ENCODE measurements around the gene HOXA5.

HOXA5 gene

DNA sequence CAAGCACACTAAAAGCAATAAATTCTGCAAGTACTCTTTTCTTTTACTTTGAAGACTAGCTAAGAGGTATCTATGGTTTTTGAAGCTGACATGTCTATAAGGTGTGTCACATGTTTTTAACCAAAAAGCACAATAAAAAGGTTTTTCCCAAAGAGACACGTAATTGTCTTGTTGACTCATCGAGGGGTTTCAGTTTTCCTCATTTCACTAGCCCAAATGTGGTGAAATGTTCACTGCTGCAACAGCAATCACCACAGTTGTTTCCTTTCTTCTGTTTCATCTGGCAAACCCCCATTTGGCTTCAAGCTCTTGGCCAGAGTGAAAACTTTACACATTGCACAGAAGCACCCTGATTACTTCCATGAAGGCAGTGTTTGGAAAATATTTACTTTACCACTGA lies 9.1 kb downstream of the HOXA5 start:
- peak; percentile 84 for DNase-seq (ENCODE audit: low read depth)

DNA sequence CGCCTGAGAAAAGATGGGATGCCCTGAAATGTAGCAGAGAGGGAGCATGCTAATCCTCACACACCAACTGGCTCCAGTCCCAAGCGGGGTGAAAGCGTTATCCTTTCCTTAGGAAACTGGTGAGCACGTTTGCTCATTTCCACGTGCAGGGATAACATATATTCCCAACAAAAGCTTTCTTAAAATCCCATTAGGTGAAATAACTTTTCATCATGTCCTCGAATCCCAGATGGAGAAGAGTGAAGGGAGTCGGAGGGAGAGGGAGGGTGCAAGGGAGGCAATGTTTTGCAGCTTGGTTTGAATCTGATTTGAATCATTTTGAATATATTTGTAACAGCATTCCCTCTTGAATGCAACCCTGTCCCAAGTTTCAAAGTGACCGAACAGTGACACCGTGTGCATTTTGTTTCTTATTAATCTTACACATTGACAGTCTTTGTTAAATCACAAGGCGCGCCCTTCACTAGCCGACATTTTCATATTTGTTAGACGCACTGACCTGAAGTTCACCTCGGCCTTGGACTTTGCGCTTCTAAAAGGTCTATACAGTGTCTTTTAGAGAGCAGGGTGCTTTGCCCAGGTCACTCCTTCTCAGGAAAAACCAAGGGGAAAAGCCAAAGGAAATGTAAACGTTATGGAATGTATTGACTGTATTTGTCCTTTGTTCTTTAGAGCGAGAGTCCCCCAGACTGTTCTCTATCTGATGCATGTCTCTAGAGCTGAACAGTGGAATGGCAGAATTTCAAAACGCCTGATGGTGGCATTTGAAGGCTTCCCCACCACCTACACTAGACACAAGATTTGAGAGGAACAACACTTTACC lies 9.9 kb downstream of the HOXA5 start:
- no peak for DNase-seq (ENCODE audit: low read depth)

DNA sequence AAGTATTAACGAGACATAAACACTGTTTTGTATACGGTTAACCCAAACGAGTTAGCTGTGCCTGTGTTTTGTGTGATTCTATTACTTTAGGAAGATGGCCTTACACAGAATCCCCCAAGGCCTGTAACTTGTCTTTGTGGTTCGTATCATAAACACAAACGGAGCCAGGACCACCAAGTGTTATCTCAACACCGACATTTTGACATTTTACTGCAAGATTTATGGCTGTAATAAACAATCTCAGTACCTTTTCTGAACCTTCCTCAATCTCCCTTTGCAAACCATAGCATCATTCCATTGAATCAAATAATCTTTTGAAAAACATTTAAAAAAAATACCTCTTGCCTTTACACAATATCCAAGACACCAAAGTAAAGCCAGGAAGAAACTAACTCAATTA lies 10.5 kb downstream of the HOXA5 start:
- DNase-seq (ENCODE audit: low read depth) = no peak

DNA sequence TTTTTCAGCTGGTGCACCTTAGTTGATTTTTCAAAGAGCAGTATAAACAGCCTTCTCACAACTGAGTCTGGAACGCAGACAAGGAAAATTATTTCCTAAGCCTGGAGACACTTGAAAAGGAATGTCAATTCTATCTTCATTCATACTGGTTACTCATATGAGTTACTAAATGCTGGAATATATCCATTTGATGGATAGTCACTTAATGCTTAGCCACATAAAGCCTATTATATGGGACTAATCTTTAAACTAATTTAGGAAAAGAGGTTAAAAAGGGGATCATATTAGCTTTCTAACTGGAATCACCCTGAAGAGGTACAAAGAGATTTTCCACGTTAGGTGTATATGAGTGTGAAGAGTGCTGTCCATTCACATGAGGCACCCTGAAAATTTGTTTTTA lies 11.3 kb downstream of the HOXA5 start:
- no peak for DNase-seq (ENCODE audit: low read depth)

DNA sequence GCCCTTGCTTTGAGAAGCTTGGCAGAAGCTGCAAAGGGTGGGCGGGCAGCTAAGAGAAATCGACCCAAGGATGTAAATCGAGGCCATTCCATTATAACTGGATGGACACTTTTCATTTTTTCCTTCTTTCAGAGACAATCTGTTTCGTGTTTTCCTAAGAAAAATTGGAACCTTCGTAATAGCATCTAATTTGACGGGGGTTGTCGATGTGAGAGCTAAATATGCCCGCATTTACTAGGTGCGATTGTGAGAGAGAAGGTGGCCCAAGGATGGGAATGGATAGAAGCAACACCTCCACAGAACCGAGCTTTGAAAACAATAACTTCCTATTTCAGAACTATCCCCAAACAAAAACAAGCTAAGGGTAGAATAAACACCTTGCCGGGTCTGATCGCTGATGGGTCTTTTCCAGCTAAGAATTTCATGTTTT lies 12.1 kb downstream of the HOXA5 start:
- no peak for DNase-seq (ENCODE audit: low read depth)

DNA sequence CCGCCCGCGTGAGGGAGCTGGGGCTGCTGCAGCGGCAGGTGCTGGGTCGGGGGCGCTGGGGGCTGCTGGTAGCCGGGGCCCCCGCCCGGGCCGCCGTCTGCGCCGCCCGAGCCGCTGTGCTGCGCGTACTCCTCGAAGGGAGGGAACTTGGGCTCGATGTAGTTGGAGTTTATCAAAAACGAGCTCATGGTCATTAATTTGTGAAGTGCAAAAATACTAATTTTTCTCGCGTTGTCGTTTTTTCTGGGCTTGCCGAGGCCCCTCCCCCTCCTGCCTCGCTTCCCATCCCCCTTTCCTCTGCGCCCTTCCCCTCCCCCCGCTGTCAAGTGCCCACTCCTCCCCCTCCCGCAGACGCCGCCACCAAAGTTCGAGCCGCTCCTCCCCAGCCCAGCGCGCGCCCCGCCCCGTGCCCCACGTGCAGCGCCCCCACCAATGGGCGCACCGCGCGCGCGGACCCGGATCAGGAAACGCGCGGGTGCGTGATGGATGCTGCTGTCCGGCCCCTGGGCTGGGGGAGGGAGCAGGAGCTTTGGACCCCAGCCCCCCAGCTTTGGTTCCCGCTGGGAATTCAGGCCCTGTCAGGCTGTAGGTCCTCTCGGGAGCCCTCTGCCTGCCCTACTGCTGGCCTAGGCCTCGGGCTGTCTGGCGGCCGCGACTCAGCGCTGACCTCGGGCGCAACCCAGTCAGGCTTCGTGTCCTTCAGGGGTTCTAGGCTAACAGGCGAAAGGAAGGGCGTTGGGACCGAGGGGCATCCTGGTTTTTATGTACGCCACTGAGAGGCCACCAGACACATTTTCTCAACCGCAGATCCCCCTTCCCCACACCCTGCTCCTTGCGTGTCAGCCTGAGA lies 12.7 kb downstream of the HOXA5 start, which contains the start of gene HOXA4:
Gene HOXA4 (minus strand): TSS at position 218 of the 850 bp plus-strand sequence. CDS start 24 bp downstream, at position 194.
- peak; percentile 90 for DNase-seq (ENCODE audit: low read depth)

DNA sequence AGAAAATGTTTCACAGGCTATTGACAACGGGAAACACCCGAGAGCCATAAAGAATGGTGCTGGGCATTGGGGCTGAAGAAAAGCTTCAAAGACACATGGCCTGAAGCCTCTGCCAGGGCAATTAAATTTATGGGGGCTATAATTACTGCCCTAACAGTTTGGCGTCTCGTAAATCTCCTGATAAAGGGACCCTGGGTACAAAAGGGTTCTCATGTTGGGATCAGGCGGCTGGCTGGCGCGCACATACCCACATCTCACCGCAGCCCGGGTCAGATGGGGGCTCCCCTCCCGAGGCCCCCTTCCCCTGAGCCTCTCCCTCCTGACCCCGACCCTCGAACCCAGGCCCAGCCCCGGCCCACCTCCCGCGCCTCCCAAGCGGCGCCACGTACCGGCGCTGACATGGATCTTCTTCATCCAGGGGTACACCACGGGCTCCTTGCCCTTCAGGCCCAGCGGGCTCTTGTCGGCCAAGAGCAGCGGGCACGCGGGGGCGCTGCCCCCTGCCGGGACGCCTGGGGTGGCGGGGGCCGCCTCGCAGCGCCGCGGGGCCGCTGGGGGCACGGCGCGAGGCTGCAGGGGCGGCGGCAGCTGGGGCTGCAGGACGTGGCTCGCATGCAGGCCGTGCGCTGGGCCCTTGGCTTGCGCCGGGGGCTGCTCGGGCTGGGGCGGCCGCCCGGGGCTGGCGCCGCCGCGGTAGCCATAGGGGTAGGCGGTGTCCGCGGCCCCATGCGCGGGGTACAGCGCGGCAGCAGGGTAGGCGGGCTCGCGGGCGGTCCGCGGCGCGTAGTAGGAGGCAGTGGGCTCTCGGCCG lies 13.5 kb downstream of the HOXA5 start:
- DNase-seq (ENCODE audit: low read depth) = peak; percentile 49

DNA sequence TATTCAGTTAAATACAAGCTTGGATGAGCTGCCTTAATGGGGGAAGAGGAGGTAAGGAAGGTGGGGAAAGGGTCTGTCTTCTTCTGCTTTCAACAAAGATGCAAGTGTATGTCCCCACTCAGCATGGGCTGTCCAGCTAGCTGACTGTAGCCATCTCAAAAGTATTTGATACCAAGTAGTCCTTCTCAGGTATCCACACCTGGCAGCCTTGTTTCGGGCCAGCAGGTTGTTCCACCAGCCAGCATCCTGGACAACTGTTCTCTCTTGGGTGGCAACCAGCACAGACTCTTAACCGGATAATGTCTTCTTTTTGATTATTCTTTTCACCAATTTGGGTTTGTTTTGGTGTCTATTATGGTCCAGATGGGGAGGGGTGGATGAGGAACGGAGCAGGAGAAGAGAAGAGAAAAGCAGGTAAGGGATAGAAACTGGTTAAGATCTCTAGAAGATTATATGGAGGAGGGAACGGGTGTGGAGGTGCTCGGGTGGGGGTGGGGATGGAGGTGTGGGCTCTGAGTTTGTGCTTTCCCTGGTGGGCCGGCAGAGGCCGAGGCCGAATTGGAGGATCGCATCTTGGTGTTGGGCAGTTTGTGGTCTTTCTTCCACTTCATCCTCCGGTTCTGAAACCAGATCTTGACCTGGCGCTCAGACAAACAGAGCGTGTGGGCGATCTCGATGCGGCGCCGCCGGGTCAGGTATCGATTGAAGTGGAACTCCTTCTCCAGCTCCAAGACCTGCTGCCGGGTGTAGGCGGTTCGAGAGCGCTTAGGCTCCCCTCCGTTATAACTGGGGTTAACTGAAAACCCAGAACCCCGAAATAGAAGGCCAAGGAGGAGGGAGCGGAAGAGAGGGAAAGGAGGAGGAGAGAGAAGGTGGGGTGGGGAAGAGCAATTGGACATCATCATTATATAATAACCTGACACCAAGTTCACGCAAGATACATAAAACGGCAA lies 14.4 kb downstream of the HOXA5 start:
- DNase-seq (ENCODE audit: low read depth) = no peak

DNA sequence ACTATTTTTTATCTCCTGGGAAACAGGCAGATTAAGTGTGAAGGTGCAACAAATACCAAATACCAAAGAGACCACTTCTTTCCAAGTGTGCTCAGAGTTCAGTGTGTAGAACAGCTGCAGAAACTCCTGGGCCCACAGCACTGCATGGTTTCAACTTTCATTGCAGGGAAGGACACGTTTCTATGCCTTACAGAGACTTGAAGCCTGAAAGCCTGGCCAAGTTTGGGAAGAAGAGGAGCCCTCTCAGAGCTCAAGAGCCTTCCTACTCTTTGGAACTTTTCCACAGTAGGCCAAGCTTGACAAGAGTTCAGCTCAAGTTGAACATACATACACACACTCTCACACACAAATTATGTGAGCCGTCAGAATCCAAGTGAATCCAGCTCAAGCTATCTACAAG lies 15.4 kb downstream of the HOXA5 start:
- DNase-seq (ENCODE audit: low read depth) = no peak

DNA sequence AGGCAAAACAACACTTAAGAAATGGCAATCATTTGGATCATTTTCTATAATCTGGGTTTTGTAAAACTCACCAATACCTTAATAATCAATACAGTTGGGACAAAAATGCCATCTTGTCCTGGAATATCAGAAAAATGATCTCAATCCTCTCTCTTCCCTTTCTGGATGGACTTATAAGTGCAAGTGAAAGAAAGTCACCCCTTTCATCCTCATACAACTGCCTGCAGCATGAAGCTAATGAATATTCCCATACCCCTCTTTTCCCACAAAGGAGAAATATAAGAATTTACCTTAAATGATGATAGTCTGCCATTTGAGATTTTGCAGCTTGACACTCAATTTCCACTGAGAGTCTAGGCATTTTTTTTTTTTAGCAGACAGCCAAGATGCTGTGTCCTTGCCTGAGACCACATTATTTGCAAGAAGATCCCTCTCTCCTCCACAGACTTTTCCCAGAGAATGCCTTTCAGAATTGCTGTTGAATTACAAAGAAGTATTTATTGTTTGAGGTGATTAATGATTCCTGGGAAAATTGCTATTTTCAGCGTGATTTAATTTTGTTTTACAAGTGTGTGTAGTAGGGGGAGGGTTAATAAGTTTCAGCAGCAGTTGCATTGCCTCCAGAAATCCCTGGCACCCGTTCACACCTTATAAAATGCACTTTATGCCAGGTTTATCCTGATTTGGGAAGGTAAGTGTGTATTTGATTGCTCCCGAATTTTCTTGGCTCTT lies 16.7 kb downstream of the HOXA5 start:
- no peak for DNase-seq (ENCODE audit: low read depth)

DNA sequence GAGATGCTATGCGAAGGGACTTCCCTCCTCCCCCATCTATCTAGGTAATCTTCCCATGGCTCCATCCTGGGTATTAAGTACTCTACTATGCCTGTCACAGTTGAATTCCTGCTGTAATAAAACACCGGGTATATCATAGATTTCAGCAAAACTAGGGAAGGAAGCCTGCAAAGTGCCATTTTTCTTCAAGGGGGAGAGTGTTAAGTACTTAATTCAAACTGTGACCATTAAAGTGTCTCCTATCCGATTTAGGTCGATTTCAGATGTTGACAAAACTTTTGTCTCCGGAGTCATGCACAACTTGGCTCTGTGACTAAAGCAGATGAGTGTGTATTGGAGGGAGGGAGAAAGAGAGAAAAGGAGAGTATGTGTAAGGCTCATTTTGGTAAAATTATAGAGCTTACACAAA lies 17.5 kb downstream of the HOXA5 start:
- DNase-seq (ENCODE audit: low read depth) = no peak

DNA sequence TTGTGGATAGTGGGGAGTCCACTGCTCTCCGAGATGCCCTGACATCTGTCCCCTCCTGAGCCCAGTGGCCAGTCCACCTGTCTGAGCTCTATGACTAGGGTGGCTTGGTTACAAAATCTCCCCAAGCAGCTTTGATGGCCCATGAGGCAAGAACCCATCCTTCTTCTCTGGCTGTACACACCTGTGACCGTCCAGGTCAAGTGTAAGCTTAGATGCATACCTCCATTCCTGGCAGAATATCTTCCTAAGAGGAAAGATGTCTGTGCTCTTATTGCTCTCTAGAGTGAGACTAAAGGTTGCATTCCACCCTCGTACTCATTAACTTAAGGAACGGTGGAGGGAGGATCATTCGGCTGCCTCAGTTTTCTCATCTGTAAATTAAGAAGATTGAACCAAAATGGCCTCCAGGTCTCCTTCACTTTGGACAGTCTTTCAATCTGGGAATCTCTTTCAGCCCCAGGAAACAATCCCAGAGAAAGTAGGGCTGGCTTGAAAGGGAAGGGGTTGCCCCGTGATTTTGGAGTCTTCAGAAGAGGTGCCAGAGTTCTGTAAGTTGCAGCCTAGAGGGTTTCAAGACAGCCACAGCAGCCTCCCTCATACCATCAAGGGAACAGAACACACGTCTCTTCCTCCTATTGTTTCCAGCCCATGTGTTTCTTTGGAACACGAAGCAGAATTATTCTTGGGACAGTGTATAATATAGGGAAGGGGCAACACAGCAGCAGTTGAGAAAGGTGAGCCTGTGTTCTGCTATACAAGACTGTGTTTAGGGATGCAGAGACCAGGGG lies 18.4 kb downstream of the HOXA5 start:
- no peak for DNase-seq (ENCODE audit: low read depth)

DNA sequence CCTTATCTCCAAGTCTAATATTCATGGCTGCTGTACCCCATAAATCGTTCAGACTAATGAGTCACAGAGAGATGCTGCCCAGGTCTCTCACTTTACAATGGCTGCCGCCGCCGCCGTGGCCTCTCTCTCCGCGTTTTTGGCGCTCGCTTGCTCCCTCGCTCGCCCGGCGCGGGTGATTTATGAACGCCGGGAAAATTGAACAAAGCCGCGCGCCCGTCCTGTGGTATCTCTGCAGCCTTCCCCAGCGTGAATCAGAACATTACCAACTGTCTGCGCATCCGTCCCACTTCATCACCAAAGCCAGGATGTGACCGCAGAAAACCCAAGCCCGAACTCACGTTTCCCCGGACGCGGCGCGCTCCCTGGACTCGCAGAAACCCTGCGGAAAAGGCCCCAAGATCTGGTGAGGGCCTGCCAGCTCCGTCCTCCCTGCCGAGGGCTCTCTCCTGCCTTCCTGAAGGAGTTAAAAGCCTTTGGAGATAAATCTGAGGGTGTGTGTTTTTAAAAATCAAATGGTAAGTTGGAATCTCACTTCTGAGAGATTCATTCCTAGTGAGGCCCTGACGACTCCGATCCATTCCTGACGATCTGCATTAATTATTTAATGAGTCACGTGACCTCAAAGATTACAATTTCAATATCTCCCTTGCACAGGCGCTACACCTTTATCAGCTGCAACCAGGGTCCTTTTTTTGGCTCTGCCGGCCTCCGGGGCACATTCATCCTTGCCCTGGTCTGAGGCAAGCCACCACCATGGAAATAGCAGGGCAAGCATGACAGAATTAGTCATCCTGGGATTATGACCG lies 19.2 kb downstream of the HOXA5 start:
- no peak for DNase-seq (ENCODE audit: low read depth)

DNA sequence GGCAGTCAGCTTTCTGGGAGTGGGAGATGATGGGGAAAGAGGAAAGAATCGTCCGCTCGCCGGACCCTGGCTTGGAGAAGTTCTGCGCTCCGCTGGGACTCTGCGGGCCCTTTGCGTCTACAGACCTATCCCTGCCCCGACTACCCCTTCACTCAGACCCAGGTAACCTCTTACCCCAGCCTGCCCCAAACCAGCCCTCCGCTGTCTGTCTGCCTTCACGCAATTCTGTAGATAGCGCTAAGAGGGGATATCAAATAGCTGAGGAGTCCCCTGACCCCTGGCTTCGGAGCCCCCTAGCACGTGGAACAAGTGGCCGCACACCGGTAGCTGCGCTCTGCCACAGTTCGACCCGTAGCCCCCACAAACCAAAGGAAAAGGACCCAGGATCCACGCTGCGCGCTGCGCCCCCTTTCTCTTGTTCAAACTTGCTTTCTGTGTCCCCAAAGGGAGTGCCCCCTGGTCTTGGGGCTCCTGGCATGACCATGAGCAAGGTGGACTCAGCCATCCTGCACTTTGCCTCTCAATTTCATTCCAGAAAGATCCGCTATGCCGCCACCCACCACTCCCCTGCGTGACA lies 19.9 kb downstream of the HOXA5 start:
- no peak for DNase-seq (ENCODE audit: low read depth)

DNA sequence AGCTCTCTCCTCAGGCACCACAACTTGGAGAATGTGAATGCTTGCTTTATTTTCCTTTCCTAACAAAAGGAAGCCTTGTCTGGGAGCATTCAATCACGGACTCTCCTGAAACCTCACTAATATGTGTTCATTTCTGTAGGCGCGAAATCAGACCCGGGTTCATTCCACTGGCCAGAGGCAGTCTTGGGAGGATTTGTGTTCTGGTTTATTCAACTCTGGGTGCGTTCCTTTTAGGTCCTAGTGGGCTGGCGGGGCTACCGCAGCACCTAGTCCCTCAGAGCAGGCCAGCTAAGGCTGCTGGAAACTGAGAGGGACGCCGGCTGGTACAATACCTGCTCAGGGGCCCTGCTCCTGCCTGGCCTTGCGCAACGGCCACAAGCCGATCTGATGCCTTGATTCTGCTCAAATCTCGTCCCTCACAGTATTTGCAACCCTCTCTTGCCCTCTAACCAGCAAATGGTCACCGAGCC lies 20.4 kb downstream of the HOXA5 start:
- DNase-seq (ENCODE audit: low read depth) = no peak

DNA sequence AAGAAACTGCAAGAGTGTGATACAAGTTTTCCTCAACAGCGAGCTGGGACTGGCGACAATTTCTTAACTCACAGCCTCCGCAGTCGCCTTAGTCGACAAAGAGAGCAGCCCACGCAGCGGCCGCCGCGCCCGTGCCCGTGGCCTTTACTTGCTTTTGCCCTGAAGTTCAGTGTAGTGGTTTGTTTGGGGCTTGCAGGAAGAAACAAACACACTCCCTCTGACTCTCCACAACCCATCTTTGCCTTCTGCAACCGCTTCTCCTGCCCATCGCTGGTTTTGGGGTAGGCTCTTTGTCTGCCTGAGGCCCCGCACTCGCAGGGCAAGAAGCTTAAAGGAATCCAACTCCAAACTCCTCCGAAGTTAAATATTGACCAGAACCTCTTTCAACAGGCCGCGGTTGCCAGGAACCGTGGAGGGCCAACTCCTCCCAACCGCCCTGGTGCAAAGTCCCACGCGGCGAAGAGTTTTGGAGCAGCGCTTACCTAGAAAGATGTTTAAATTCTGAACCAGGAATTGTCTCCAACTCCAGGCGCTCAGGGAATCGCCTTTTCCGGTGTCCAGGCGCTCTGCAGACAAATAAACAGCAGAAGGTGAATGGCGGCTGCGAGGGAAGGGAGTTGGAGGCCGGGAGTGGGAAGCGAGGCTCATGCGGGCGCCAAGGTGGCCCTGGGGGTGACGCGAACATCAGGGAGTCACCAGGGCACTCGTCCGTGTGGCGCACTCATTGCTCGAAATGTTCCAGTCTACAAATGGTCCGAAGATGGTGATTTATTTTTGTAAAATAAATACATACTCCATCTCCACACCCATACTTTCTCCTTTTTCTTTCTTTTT lies 21.2 kb downstream of the HOXA5 start:
- DNase-seq (ENCODE audit: low read depth) = no peak

DNA sequence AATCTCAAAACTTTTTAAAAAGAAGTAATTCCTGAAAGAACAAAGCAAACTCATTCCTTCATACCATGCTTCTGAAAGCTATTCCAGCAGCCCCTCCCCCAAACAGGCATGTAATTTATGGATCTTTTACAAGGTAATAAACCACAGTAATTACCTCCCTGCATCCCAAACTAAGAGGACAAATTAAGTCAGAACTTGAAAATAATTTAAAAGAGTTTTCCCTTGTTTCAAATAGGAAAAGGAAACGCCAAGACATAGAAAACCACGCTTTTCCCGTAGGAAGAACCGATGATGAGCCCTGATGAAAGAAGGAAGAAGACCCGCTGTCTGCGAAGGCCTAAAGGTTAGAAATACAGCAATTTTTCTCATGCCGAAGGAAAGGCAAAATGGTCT lies 21.8 kb downstream of the HOXA5 start:
- no peak for DNase-seq (ENCODE audit: low read depth)
